ENCODE measurements around the gene MCRIP2. TPM values are rescaled to one million over a fixed set of nuclear protein-coding genes. Genes with fewer than 3 reads are reported as not detected.
"Not testable (repeated sequence)": the region's sequence is repeated elsewhere in the genome, so short reads cannot be mapped to it uniquely, and the experiment has no call there.

The MCRIP2 gene
- total and polyA plus RNA-seq, 7 donors: 52.1 to 132 (median 63.4) TPM

- no peak for DNase-seq
- Histone ChIP-seq H3K9me3 (no peaks in the 10 kb centered on the region), H3K4me1 (peaks cover 0 to 32% (median 25%) of the 10 kb centered on the region in 4 donors), H3K27ac (peak overlapping the region in 1 of 4 donors; percentile 53), H3K27me3 (no peaks in the 10 kb centered on the region), H3K4me3 (no peak overlapping the region), H3K36me3 (peaks cover 0 to 4% (median 0%) of the 10 kb centered on the region in 4 donors)
- 24 to 79% methylated on average over 16 of the region's 16 CpGs for WGBS, 2 donors
- no peak for TF ChIP-seq POLR2AphosphoS5 (IDR thresholded peaks at IDR 0.05)
- TF ChIP-seq POLR2A (IDR thresholded peaks at IDR 0.05): no peak
- TF ChIP-seq, protein P1, sequence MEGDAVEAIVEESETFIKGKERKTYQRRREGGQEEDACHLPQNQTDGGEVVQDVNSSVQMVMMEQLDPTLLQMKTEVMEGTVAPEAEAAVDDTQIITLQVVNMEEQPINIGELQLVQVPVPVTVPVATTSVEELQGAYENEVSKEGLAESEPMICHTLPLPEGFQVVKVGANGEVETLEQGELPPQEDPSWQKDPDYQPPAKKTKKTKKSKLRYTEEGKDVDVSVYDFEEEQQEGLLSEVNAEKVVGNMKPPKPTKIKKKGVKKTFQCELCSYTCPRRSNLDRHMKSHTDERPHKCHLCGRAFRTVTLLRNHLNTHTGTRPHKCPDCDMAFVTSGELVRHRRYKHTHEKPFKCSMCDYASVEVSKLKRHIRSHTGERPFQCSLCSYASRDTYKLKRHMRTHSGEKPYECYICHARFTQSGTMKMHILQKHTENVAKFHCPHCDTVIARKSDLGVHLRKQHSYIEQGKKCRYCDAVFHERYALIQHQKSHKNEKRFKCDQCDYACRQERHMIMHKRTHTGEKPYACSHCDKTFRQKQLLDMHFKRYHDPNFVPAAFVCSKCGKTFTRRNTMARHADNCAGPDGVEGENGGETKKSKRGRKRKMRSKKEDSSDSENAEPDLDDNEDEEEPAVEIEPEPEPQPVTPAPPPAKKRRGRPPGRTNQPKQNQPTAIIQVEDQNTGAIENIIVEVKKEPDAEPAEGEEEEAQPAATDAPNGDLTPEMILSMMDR (IDR thresholded peaks at IDR 0.05): no peak
- TF ChIP-seq EP300 (IDR thresholded peaks at IDR 0.05): no peak
- intact Hi-C loops (cut with DNase I): no loop called here
Measured at GRCh38 chr16:593807-594206, 47.8 kb upstream of the MCRIP2 start.

DNA sequence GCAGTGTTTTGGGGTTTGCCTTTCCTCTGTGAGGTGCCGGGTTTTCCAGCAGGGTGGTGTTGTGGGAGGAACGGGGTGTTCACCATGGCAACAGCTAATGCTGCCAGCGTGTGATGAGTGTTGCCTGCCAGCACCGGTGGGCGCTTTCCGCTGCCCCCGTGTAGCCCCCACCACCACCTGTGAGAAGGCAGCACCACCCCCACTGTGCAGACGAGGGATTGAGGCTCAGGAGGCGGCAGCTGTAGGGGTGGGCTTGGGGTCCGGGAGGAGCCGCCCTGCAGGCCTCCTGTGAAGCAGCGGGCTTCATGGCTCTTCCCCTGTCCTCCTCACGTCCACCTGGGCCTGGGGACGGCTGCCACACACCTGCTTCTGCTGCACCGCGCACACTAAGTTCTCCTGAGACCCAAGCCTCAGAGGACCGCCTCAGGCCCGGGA is 46.5 kb upstream of the MCRIP2 start:
- H3K4me1 ChIP-seq: peaks cover 0 to 32% (median 25%) of the 10 kb centered on the region in 4 donors
- intact Hi-C loops (cut with DNase I): no loop called here
- WGBS, 2 donors: 85 to 90% methylated on average over 18 of the region's 18 CpGs
- no peak overlapping the region for H3K4me3 ChIP-seq
- H3K27ac ChIP-seq: no peak overlapping the region
- TF ChIP-seq POLR2AphosphoS5 (IDR thresholded peaks at IDR 0.05) (no peak), EP300 (IDR thresholded peaks at IDR 0.05) (no peak), POLR2A (IDR thresholded peaks at IDR 0.05) (no peak)
- TF ChIP-seq, protein P1 (IDR thresholded peaks at IDR 0.05): no peak
- no peaks in the 10 kb centered on the region for H3K27me3 ChIP-seq
- DNase-seq: peak; percentile 50
- H3K36me3 ChIP-seq: peaks cover 0 to 9% (median 0%) of the 10 kb centered on the region in 4 donors
- no peaks in the 10 kb centered on the region for H3K9me3 ChIP-seq

DNA sequence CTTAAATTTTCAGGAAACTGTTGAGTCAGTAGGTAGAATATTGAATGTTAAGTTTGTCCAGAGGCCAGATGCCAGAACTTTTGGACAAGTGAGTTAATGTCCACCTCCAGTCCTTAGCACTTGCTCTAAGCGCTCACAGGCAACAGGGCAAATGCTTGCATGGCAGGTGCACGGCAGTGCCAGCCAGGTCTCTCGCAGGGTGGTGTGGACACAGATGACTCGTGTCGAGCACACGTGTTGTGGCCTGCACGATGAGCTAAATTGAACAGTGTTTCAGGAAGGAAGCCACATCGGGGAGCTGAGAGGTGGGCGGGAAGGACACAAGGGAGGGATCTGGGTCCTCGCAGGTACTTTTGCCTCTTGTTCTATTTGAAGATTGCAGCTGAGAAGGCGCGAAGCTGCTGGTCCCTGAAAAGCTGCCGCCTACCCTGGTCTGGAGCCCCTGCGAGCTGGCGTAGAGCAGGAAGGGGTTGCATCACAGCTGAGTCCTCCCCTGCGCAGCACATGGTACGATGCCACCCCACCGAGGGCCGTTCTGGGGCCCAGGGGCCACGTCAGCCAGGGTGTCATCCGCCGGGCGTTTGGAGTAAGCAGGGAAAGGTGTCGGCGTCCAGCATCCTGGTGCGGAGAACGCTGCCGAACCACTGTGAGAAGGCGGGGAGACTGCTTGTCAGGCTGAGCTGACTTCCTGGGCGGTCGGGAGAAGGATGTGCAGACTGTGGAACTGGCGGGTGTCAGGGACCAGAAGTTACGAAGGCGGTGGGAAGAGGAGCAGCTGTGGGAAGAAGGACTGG is 45.5 kb upstream of the MCRIP2 start:
- no peaks in the 10 kb centered on the region for H3K27me3 ChIP-seq
- no peak overlapping the region for H3K27ac ChIP-seq
- no peaks in the 10 kb centered on the region for H3K9me3 ChIP-seq
- peaks cover 0 to 18% (median 0%) of the 10 kb centered on the region in 4 donors for H3K36me3 ChIP-seq
- peak; percentile 58 for DNase-seq
- WGBS, 2 donors: 85 to 88% methylated on average over 34 of the region's 34 CpGs
- intact Hi-C loops (cut with DNase I): no loop called here
- no peak overlapping the region for H3K4me3 ChIP-seq
- TF ChIP-seq POLR2AphosphoS5 (IDR thresholded peaks at IDR 0.05) (no peak), EP300 (IDR thresholded peaks at IDR 0.05) (no peak), POLR2A (IDR thresholded peaks at IDR 0.05) (no peak)
- TF ChIP-seq, protein P1 (IDR thresholded peaks at IDR 0.05): no peak
- peaks cover 0 to 24% (median 16%) of the 10 kb centered on the region in 4 donors for H3K4me1 ChIP-seq

DNA sequence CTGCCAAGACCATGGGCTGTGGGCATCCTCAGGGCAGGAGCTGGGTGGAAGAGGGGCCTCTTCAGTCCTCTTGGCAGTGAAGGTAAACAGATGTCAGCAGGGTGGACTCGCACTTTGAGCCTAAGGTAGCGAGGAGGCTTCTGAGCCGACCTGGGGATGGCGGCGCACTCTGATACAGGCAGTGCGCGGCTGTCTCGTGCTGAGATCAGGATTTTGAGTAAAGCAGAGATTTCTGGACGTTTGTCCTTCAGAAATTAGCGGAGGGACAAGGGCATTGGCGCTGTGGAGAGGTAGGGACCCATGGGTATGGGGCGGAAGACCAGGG is 44.9 kb upstream of the MCRIP2 start:
- WGBS, 2 donors: 87 to 96% methylated on average over 12 of the region's 12 CpGs
- Histone ChIP-seq H3K27ac (no peak overlapping the region), H3K4me3 (no peak overlapping the region), H3K9me3 (no peaks in the 10 kb centered on the region), H3K4me1 (peaks cover 0 to 20% (median 11%) of the 10 kb centered on the region in 4 donors), H3K36me3 (peaks cover 0 to 18% (median 0%) of the 10 kb centered on the region in 4 donors), H3K27me3 (no peaks in the 10 kb centered on the region)
- no peak for DNase-seq
- intact Hi-C loops (cut with DNase I): no loop called here
- TF ChIP-seq, protein P1 (IDR thresholded peaks at IDR 0.05): no peak
- TF ChIP-seq POLR2AphosphoS5 (IDR thresholded peaks at IDR 0.05) (no peak), EP300 (IDR thresholded peaks at IDR 0.05) (no peak), POLR2A (IDR thresholded peaks at IDR 0.05) (no peak)

- Histone ChIP-seq H3K4me1 (peaks cover 0 to 10% (median 3%) of the 10 kb centered on the region in 4 donors), H3K36me3 (peaks cover 0 to 18% (median 0%) of the 10 kb centered on the region in 4 donors)
- WGBS, 2 donors: 96% methylated on average over 7 of the region's 7 CpGs
- intact Hi-C loops (cut with DNase I); H3K27ac ChIP-seq; DNase-seq; H3K27me3 ChIP-seq; H3K4me3 ChIP-seq; H3K9me3 ChIP-seq: not testable (repeated sequence)
Measured at GRCh38 chr16:597655-598054, 44.0 kb upstream of the MCRIP2 start.

All from sigmoid colon (tissue), 7 donors.